CD14-positive monocyte (primary cell): Measurements from ENCODE around the gene RASSF1. TPM values are rescaled to one million over a fixed set of nuclear protein-coding genes. Genes with fewer than 3 reads are reported as not detected.

Experiments used
- DNase-seq, 3 donors: peaks; one replicate each; pipeline ENCODE4 v3.0.0-alpha.2; 2011 to 2022
- H2AFZ ChIP-seq: 2 replicates; pipeline ENCODE4 v1.6.0; 2012; ENCODE audit warnings: mild to moderate bottlenecking, low read depth, low read length, inconsistent platforms; ENCODE audit not compliant: insufficient read depth, poor library complexity, severe bottlenecking
- H3K27ac ChIP-seq, 2 donors: 1 replicate in 1 of 2; 2 replicates in 1 of 2; pipeline ENCODE4 v1.5.1; 2012 to 2013; ENCODE audit warnings: low read length in 2 of 2, control low read depth in 1 of 2, inconsistent platforms in 1 of 2, low read depth in 1 of 2, mild to moderate bottlenecking in 1 of 2
- H3K27me3 ChIP-seq, 2 donors: one replicate each; pipeline versions ENCODE4 v1.6.0 to v1.6.1; 2011 to 2013; ENCODE audit warnings: low read length in 2 of 2; ENCODE audit not compliant: control insufficient read depth in 2 of 2, insufficient read depth in 2 of 2
- H3K36me3 ChIP-seq, 2 donors: replicated peaks in 1 of 2; 1 replicate in 1 of 2; 2 replicates in 1 of 2; pipeline versions ENCODE4 v1.5.1 to v1.6.1; 2012 to 2013; ENCODE audit warnings: low read length in 2 of 2, control low read depth in 1 of 2, inconsistent platforms in 1 of 2, mild to moderate bottlenecking in 1 of 2; ENCODE audit not compliant: insufficient read depth in 2 of 2, control insufficient read depth in 1 of 2
- H3K4me1 ChIP-seq, 2 donors: 1 replicate in 1 of 2; 2 replicates in 1 of 2; pipeline versions ENCODE4 v1.5.1 to v1.6.1; 2012 to 2013; ENCODE audit warnings: low read length in 2 of 2, control low read depth in 1 of 2, inconsistent platforms in 1 of 2, mild to moderate bottlenecking in 1 of 2, moderate library complexity in 1 of 2; ENCODE audit not compliant: insufficient read depth in 2 of 2, control insufficient read depth in 1 of 2
- H3K4me2 ChIP-seq: replicated peaks from 2 replicates; pipeline ENCODE3; 2012; ENCODE audit warnings: low read length, moderate library complexity, mild to moderate bottlenecking; ENCODE audit not compliant: poor library complexity, severe bottlenecking; ENCODE audit errors: extremely low read depth
- H3K4me3 ChIP-seq, 3 experiments: fragments of 200-600 bp in 1 of 3; sonication (generic) in 1 of 3; replicated peaks in 1 of 3; 1 replicate in 2 of 3; 2 replicates in 1 of 3; pipeline ENCODE4 v1.5.1; 2011 to 2013; ENCODE audit warnings: low read length in 3 of 3, mild to moderate bottlenecking in 3 of 3, control low read depth in 2 of 3, low read depth in 2 of 3, inconsistent platforms in 1 of 3, moderate library complexity in 1 of 3
- H3K79me2 ChIP-seq: 2 replicates; pipeline ENCODE4 v1.6.0; 2012; ENCODE audit warnings: mild to moderate bottlenecking, control low read depth, inconsistent platforms, low read length, moderate library complexity; ENCODE audit not compliant: insufficient read depth
- H3K9ac ChIP-seq: 2 replicates; pipeline ENCODE4 v1.6.0; 2017; ENCODE audit warnings: low read length, mild to moderate bottlenecking; ENCODE audit not compliant: insufficient read depth, poor library complexity, severe bottlenecking
- H3K9me3 ChIP-seq, 2 donors: replicated peaks in 1 of 2; 1 replicate in 1 of 2; 2 replicates in 1 of 2; pipeline versions ENCODE4 v1.5.1 to v1.6.1; 2012 to 2013; ENCODE audit warnings: low read length in 2 of 2, control low read depth in 1 of 2; ENCODE audit not compliant: control insufficient read depth in 1 of 2, insufficient read depth in 1 of 2
- H4K20me1 ChIP-seq: 2 replicates; pipeline ENCODE4 v1.6.0; 2012; ENCODE audit warnings: mild to moderate bottlenecking, low read length, control low read depth, moderate library complexity; ENCODE audit not compliant: insufficient read depth
- H3K27ac Mint-ChIP-seq, 7 donors: one replicate each; pipeline ENCODE4 v1.8.0; 2020; ENCODE audit warnings: mild to moderate bottlenecking in 7 of 7, mixed read lengths in 7 of 7, moderate library complexity in 6 of 7, inconsistent platforms in 2 of 7
- H3K27me3 Mint-ChIP-seq, 3 donors: one replicate each; pipeline ENCODE4 v1.8.0; 2021 to 2022; ENCODE audit warnings: low read depth in 3 of 3, mild to moderate bottlenecking in 3 of 3, mixed read lengths in 3 of 3, moderate library complexity in 3 of 3, inconsistent platforms in 1 of 3
- H3K36me3 Mint-ChIP-seq, 2 donors: one replicate each; pipeline ENCODE4 v1.8.0; 2020; ENCODE audit warnings: mixed read lengths in 2 of 2, inconsistent platforms in 1 of 2, mild to moderate bottlenecking in 1 of 2
- H3K4me1 Mint-ChIP-seq: one replicate; pipeline ENCODE4 v1.8.0; 2020; ENCODE audit warnings: mild to moderate bottlenecking, mixed read lengths
- H3K4me3 Mint-ChIP-seq, 2 donors: one replicate each; pipeline ENCODE4 v1.8.0; 2020; ENCODE audit warnings: mild to moderate bottlenecking in 2 of 2, mixed read lengths in 2 of 2, moderate library complexity in 1 of 2
- H3K9me3 Mint-ChIP-seq, 7 donors: one replicate each; pipeline ENCODE4 v1.8.0; 2020 to 2022; ENCODE audit warnings: mixed read lengths in 7 of 7, mild to moderate bottlenecking in 6 of 7, moderate library complexity in 6 of 7, inconsistent platforms in 2 of 7
- CTCF ChIP-seq: fragments of 200-600 bp; IDR thresholded peaks from one replicate; pipeline ENCODE4 v1.8.0; 2022; ENCODE audit warnings: antibody characterized with exemption, mild to moderate bottlenecking
- WGBS: methylation state at CpG from one replicate; pipeline ENCODE4 v1.1.5; 2013; ENCODE audit warnings: missing lambda C conversion rate; ENCODE audit not compliant: insufficient coverage; 5-methylcytosine and 5-hydroxymethylcytosine counted together
- intact Hi-C, 2 donors: fragments of 100-400 bp; cut with micrococcal nuclease; formaldehyde crosslinking; loops; one replicate each; pipeline versions ENCODE4 v1.15.0 to v1.15.1; 2023
- polyA plus RNA-seq, 3 donors: library from polyadenylated mRNA; depleted of rRNA in 1 of 3; unstranded in 2 of 3; stranded (reverse) in 1 of 3; fragments of 300-500 nt in 2 of 3; fragments of >200 nt in 1 of 3; fragmentation: Illumina TruSeq in 2 of 3; gene quantifications; 1 replicate in 2 of 3; 2 replicates in 1 of 3; pipeline ENCODE4 v1.2.3, GENCODE V29; 2012 to 2021

RASSF1 gene
- polyA plus RNA-seq, 3 donors = 16.0 to 229 (median 24.0) TPM

GRCh38 chr3:50357481-50357880 lies 16.8 kb upstream of the RASSF1 start:
- Histone ChIP-seq H3K27me3 (no peaks in the 10 kb centered on the region), H3K79me2 (peaks cover 64% of the 10 kb centered on the region), H3K4me2 (peak overlapping the region; percentile 98), H3K27ac (peak overlapping the region in 1 of 2 donors; percentile 91), H3K4me3 (peak overlapping the region in 1 of 3 experiments; percentile 91), H3K36me3 (peaks cover 44 to 56% of the 10 kb centered on the region in 2 donors), H4K20me1 (peaks cover 66% of the 10 kb centered on the region), H2AFZ (no peak overlapping the region), H3K9ac (no peak overlapping the region), H3K4me1 (peaks cover 42 to 52% of the 10 kb centered on the region in 2 donors), H3K9me3 (no peaks in the 10 kb centered on the region)
- TF ChIP-seq CTCF = no peak
- no CpG with 5 or more reads among the region's 1 CpG for WGBS
- Mint-ChIP-seq H3K9me3 (no peaks in the 10 kb centered on the region), H3K27ac (peak overlapping the region in 6 of 7 donors; percentile 14 to 78 (median 74)), H3K36me3 (peaks cover 25 to 47% of the 10 kb centered on the region in 2 donors), H3K4me1 (peaks cover 52% of the 10 kb centered on the region), H3K4me3 (peak overlapping the region; percentile 39 to 90), H3K27me3 (peaks cover 0 to 2% (median 0%) of the 10 kb centered on the region in 3 donors)
- intact Hi-C loops = loop anchor here (5.0 to 10.0 kb wide), 3 partner anchors 260 to 1037 kb away; partner anchors contain the start of genes MAPKAPK3 (in 1 of the 2), MON1A (in 1 of the 2) and RBM15B (in 1 of the 2)
- DNase-seq = peak in 2 of 3 donors; percentile 32 to 68

- TF ChIP-seq CTCF = no peak
- Histone ChIP-seq H3K4me1 (peaks cover 46 to 57% of the 10 kb centered on the region in 2 donors), H2AFZ (no peak overlapping the region), H3K4me2 (peak overlapping the region; percentile 98), H3K9ac (peak overlapping the region; percentile 21), H4K20me1 (peaks cover 74% of the 10 kb centered on the region), H3K27me3 (no peaks in the 10 kb centered on the region), H3K4me3 (peak overlapping the region in 1 of 3 experiments; percentile 91), H3K9me3 (no peaks in the 10 kb centered on the region), H3K79me2 (peaks cover 69% of the 10 kb centered on the region), H3K36me3 (peaks cover 44 to 56% of the 10 kb centered on the region in 2 donors), H3K27ac (peak overlapping the region; percentile 20 to 91)
- H3K9me3 Mint-ChIP-seq = no peaks in the 10 kb centered on the region
- peak; percentile 22 to 36 (median 30) for DNase-seq
- H3K36me3 Mint-ChIP-seq = peaks cover 26 to 50% of the 10 kb centered on the region in 2 donors
- peak overlapping the region; percentile 55 to 59 for H3K4me3 Mint-ChIP-seq
- H3K27ac Mint-ChIP-seq = peak overlapping the region in 6 of 7 donors; percentile 4 to 82 (median 72)
- WGBS = 52% methylated on average over 4 of the region's 5 CpGs
- H3K27me3 Mint-ChIP-seq = peaks cover 0 to 2% (median 0%) of the 10 kb centered on the region in 3 donors
- H3K4me1 Mint-ChIP-seq = peaks cover 51% of the 10 kb centered on the region
- intact Hi-C loops = loop anchor here (5.0 to 10.0 kb wide), 3 partner anchors 261 to 1038 kb away; partner anchors contain the start of genes MAPKAPK3 (in 1 of the 2), MON1A (in 1 of the 2) and RBM15B (in 1 of the 2)
Observed at GRCh38 chr3:50356553-50356952, 15.9 kb upstream of the RASSF1 start.
